ENCODE results near the gene MTMR6. TPM values are rescaled to one million over a fixed set of nuclear protein-coding genes. Genes with fewer than 3 reads are reported as not detected.

MTMR6 gene
- total RNA-seq, 4 donors from 2014 or later: 10.6 to 15.9 (median 14.3) TPM

Other genes with a start within 250 kb of the MTMR6 start
- gene PABPC3, start 191.4 kb downstream of the MTMR6 start, total RNA-seq: under 1 TPM in 3 of 4 donors, not detected in 1; 0.07 to 0.17 (median 0.10) TPM
- gene AMER2, start 115.2 kb downstream of the MTMR6 start, total RNA-seq: under 1 TPM in 3 of 4 donors, not detected in 1; 0.08 to 0.20 (median 0.13) TPM
- 10 to 100 TPM; 39.3 to 56.5 (median 45.7) TPM for gene NUP58, start 14.1 kb upstream of the MTMR6 start, total RNA-seq
- gene ATP8A2, start 84.5 kb upstream of the MTMR6 start, total RNA-seq: under 1 TPM in 2 of 4 donors, not detected in 2; 0.05 to 0.23 TPM